ENCODE data around the gene FAM53B. TPM values are rescaled to one million over a fixed set of nuclear protein-coding genes. Genes with fewer than 3 reads are reported as not detected.

FAM53B gene
- total RNA-seq, 1 donor from 2014 or later = 35.9 TPM

DNA sequence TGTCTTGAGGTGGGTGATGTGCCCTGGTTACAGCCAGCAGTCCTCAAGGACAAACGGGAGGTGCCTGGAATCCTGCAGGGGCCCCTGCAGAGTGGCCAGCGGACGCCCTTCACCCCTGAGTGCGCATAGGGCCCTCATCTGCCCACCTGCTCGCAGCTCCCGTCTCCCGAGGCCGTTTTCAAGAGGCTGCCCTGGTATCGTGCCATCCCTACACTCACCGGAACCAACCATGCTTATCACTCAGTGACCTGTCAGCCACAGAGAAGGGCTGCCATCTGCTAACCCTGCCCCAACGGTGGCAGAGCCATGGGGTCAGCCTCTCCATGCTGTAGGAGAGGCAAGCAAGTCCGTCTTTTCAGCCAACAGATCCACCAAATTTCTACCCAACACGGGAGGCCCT, 122.0 kb downstream of the FAM53B start:
- Mint-ChIP-seq H3K27me3 (no peaks in the 10 kb centered on the region), H3K4me1 (ENCODE audit: unreplicated experiment) (peaks cover 10% of the 10 kb centered on the region), H3K9me3 (no peaks in the 10 kb centered on the region), H3K36me3 (no peaks in the 10 kb centered on the region), H3K27ac (no peak overlapping the region), H3K4me3 (no peak overlapping the region)
- TF ChIP-seq, protein P1, sequence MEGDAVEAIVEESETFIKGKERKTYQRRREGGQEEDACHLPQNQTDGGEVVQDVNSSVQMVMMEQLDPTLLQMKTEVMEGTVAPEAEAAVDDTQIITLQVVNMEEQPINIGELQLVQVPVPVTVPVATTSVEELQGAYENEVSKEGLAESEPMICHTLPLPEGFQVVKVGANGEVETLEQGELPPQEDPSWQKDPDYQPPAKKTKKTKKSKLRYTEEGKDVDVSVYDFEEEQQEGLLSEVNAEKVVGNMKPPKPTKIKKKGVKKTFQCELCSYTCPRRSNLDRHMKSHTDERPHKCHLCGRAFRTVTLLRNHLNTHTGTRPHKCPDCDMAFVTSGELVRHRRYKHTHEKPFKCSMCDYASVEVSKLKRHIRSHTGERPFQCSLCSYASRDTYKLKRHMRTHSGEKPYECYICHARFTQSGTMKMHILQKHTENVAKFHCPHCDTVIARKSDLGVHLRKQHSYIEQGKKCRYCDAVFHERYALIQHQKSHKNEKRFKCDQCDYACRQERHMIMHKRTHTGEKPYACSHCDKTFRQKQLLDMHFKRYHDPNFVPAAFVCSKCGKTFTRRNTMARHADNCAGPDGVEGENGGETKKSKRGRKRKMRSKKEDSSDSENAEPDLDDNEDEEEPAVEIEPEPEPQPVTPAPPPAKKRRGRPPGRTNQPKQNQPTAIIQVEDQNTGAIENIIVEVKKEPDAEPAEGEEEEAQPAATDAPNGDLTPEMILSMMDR (conservative IDR thresholded peaks at IDR 0.05) = no peak
- no peak for DNase-seq (ENCODE audit: extremely low spot score, unreplicated experiment)

DNA sequence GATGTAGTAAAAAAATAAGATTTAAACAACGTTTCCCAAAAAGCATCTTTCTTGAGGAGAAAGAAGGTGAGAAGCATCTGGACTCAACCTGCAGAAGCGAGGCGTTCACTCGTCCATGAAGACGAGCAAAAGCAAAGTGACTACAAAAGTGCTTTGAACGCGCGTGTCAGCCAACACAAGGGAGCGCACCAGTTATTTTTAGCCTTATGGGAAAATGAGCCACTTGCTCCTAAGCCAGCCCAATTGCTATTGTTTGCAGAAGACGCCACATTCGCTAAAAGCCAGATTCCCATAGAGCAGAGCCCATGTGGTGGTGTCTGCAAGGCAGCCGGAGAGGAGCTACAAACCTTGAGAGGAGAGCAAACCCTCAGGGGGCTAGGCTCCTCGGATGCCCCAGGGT, 122.5 kb downstream of the FAM53B start:
- H3K9me3 Mint-ChIP-seq = no peaks in the 10 kb centered on the region
- DNase-seq (ENCODE audit: extremely low spot score, unreplicated experiment) = no peak
- no peaks in the 10 kb centered on the region for H3K27me3 Mint-ChIP-seq
- H3K4me3 Mint-ChIP-seq = no peak overlapping the region
- TF ChIP-seq, protein P1 (conservative IDR thresholded peaks at IDR 0.05) = no peak
- H3K36me3 Mint-ChIP-seq = no peaks in the 10 kb centered on the region
- H3K27ac Mint-ChIP-seq = no peak overlapping the region
- H3K4me1 Mint-ChIP-seq (ENCODE audit: unreplicated experiment) = peaks cover 10% of the 10 kb centered on the region

DNA sequence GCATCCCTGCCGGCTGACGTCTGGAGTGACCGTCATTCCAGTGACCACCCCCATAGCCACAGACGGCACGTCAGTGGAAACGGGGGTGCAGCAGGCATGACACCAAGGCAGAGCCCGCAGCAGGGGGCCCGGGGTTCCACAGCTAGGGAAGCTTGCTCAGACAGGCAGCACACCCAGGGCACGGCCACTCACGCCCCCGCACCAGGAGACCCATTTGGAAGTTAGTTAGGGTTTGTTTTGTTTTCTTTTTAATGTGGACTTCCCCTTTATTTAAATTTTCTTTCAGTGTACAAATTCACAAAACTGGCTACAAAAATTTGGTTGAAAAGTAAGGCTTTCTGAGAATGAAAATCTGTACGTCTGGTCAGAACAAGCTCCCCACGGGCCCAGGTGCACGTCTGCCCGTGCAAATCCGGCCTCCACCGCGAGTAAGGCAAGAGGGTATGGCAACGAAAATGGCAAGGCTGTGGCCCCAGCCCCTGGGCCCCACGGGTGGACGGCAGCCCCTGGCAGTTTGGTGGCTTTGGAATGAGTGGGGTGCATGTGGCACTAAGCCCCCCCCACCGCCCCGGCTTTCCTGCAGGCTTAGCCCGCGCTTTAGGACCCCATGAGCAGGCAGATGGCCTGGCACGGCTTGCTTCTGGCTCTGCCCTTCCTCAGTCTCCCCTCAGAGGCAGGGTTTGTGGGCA, 124.2 kb downstream of the FAM53B start:
- no peak overlapping the region for H3K4me3 Mint-ChIP-seq
- no peaks in the 10 kb centered on the region for H3K36me3 Mint-ChIP-seq
- no peak for DNase-seq (ENCODE audit: extremely low spot score, unreplicated experiment)
- no peaks in the 10 kb centered on the region for H3K9me3 Mint-ChIP-seq
- no peak overlapping the region for H3K27ac Mint-ChIP-seq
- peaks cover 4% of the 10 kb centered on the region for H3K4me1 Mint-ChIP-seq (ENCODE audit: unreplicated experiment)
- TF ChIP-seq, protein P1 (conservative IDR thresholded peaks at IDR 0.05) = no peak
- H3K27me3 Mint-ChIP-seq = no peaks in the 10 kb centered on the region

DNA sequence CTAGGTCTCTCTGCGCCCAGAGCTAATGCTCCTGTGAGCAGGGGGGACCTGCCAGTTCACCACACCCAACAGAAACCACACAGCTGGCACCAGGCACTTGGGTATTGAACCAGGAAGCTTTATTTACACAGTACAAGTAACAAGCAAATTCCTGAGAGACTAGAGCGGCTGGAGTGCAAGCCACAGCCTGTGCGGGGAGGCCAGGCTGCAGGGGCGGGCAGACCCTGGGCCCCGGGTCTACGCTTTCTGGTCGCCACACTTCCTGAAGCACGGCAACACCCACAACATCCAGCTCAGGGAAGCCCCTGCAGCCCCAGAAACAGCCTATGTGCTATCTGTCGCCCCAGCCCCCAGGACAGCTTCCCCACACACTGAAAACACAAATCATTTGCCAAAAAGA, 125.0 kb downstream of the FAM53B start:
- H3K27me3 Mint-ChIP-seq = no peaks in the 10 kb centered on the region
- no peak overlapping the region for H3K27ac Mint-ChIP-seq
- no peaks in the 10 kb centered on the region for H3K9me3 Mint-ChIP-seq
- no peak overlapping the region for H3K4me3 Mint-ChIP-seq
- TF ChIP-seq, protein P1 (conservative IDR thresholded peaks at IDR 0.05) = no peak
- H3K36me3 Mint-ChIP-seq = no peaks in the 10 kb centered on the region
- peaks cover 3% of the 10 kb centered on the region for H3K4me1 Mint-ChIP-seq (ENCODE audit: unreplicated experiment)
- DNase-seq (ENCODE audit: extremely low spot score, unreplicated experiment) = no peak

DNA sequence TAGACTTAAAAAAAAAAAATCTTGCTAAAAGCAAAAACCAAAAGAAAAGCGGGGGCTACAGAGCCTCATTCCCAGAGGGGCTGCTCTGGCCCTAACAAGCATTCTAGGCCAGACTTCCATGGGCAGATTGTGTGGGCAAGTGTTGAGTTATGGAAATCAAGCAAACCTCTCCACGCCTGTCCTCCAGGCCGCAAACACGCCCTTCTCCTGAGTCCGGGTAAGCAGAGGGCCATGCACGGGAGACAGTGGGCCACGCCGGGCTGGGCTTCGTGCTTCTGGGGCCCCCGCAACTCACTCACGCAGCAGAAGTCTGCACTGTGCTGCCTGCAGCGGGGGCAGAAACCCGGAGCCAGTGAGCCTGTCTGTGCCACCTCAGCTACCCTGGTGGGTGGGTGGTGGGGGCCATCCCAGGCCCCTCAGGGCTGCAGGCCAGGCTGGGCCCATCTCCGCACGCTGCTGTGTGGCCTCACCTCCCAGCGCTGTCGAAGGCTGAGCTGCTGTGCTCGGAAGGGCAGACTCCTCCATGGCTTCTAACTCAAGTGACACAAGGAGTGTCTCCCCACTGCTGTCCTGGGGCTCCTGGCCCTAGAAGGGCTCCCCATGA, 125.6 kb downstream of the FAM53B start:
- H3K4me3 Mint-ChIP-seq = no peak overlapping the region
- DNase-seq (ENCODE audit: extremely low spot score, unreplicated experiment) = no peak
- no peaks in the 10 kb centered on the region for H3K9me3 Mint-ChIP-seq
- TF ChIP-seq, protein P1 (conservative IDR thresholded peaks at IDR 0.05) = no peak
- H3K4me1 Mint-ChIP-seq (ENCODE audit: unreplicated experiment) = peaks cover 3% of the 10 kb centered on the region
- no peaks in the 10 kb centered on the region for H3K36me3 Mint-ChIP-seq
- H3K27me3 Mint-ChIP-seq = no peaks in the 10 kb centered on the region
- no peak overlapping the region for H3K27ac Mint-ChIP-seq

Data from type B pancreatic cell (in vitro differentiated cells).